Caco-2 (cell line): ENCODE measurements around the gene NTF3. TPM values are rescaled to one million over a fixed set of nuclear protein-coding genes. Genes with fewer than 3 reads are reported as not detected.

Experiments
- BruUV-seq: library from RNA; stranded (reverse); fragments of 400-500 nt; replicated peaks from 2 replicates; lab custom pipeline; 2021; lab: Mats Ljungman, UMichigan
- CTCF ChIA-PET: fragments of 300-600 bp; sonication (Branson Sonifier 250); formaldehyde crosslinking; loops from one replicate; lab custom pipeline; 2022; ENCODE audit warnings: antibody characterized with exemption; lab: Charles Lee
- POLR2A ChIA-PET: fragments of 300-600 bp; sonication (Branson Sonifier 250); formaldehyde crosslinking; loops from one replicate; lab custom pipeline; 2022; ENCODE audit warnings: antibody characterized with exemption; lab: Charles Lee
- DNase-seq, 2 experiments: peaks; one replicate each; pipeline versions ENCODE4 v3.0.0 to v3.0.0-alpha.2; 2020 to 2022
- H3K27me3 ChIP-seq: replicated peaks from 2 replicates; pipeline ENCODE4 v1.6.0; 2011; ENCODE audit warnings: low read length; ENCODE audit not compliant: control insufficient read depth, insufficient read depth
- H3K36me3 ChIP-seq: 2 replicates; pipeline ENCODE4 v1.5.1; 2011; ENCODE audit warnings: low read length; ENCODE audit not compliant: control insufficient read depth, insufficient read depth
- H3K4me1 ChIP-seq: fragments of 250-450 bp; sonication (Bioruptor Pico); 2 replicates; pipeline ENCODE4 v1.5.1; 2020; ENCODE audit warnings: mild to moderate bottlenecking
- H3K4me3 ChIP-seq: 2 replicates; pipeline ENCODE4 v1.5.1; 2011; ENCODE audit warnings: low read depth, mild to moderate bottlenecking, control low read depth, low read length
- H3K9me3 ChIP-seq: fragments of 250-450 bp; sonication (Bioruptor Pico); 2 replicates; pipeline ENCODE4 v1.5.1; 2020; ENCODE audit warnings: mild to moderate bottlenecking, moderate library complexity
- H3K27ac Mint-ChIP-seq: one replicate; pipeline ENCODE4 v1.8.0; 2022; ENCODE audit warnings: mixed read lengths; ENCODE audit not compliant: unreplicated experiment
- H3K27me3 Mint-ChIP-seq: one replicate; pipeline ENCODE4 v1.8.0; 2022; ENCODE audit warnings: mixed read lengths; ENCODE audit not compliant: insufficient read depth, unreplicated experiment
- H3K36me3 Mint-ChIP-seq: one replicate; pipeline ENCODE4 v1.8.0; 2022; ENCODE audit warnings: mild to moderate bottlenecking, mixed read lengths; ENCODE audit not compliant: insufficient read depth, unreplicated experiment
- H3K4me1 Mint-ChIP-seq: one replicate; pipeline ENCODE4 v1.8.0; 2022; ENCODE audit warnings: low read depth, mixed read lengths; ENCODE audit not compliant: unreplicated experiment
- H3K4me3 Mint-ChIP-seq: one replicate; pipeline ENCODE4 v1.8.0; 2022; ENCODE audit warnings: mild to moderate bottlenecking, moderate library complexity, mixed read lengths; ENCODE audit not compliant: unreplicated experiment
- H3K9me3 Mint-ChIP-seq: one replicate; pipeline ENCODE4 v1.8.0; 2022; ENCODE audit warnings: mixed read lengths; ENCODE audit not compliant: unreplicated experiment
- intact Hi-C: fragments of 100-400 bp; cut with micrococcal nuclease; formaldehyde crosslinking; loops from one replicate; pipeline ENCODE4 v1.10.0; 2022; ENCODE audit not compliant: unreplicated experiment
- total RNA-seq: library from RNA; stranded (reverse); gene quantifications from 2 replicates; pipeline ENCODE4 v1.2.3, GENCODE V29; 2022
- TF ChIP-seq, protein P1 (sequence below), 2 experiments: fragments of 200-600 bp in 1 of 2; IDR thresholded peaks; 1 replicate in 1 of 2; 2 replicates in 1 of 2; pipeline versions ENCODE4 v1.5.1 to v1.8.0; 2011 to 2022; ENCODE audit warnings: antibody characterized with exemption in 1 of 2, control low read depth in 1 of 2, inconsistent platforms in 1 of 2, low read depth in 1 of 2, low read length in 1 of 2, mild to moderate bottlenecking in 1 of 2, moderate library complexity in 1 of 2; ENCODE audit not compliant: insufficient read depth in 1 of 2, severe bottlenecking in 1 of 2, unreplicated experiment in 1 of 2

Gene NTF3
- total RNA-seq, 1 experiment from 2014 or later, result 5.3 TPM

- H3K27ac Mint-ChIP-seq, result no peak overlapping the region
- H3K36me3 ChIP-seq, result no peaks in the 10 kb centered on the region; the same call in 1 of the 2 replicates
- intact Hi-C loops, result no loop called here
- no peak overlapping the region for H3K4me3 Mint-ChIP-seq
- no peaks in the 10 kb centered on the region for H3K27me3 Mint-ChIP-seq
- H3K4me1 ChIP-seq, result no peaks in the 10 kb centered on the region
- TF ChIP-seq, protein P1, sequence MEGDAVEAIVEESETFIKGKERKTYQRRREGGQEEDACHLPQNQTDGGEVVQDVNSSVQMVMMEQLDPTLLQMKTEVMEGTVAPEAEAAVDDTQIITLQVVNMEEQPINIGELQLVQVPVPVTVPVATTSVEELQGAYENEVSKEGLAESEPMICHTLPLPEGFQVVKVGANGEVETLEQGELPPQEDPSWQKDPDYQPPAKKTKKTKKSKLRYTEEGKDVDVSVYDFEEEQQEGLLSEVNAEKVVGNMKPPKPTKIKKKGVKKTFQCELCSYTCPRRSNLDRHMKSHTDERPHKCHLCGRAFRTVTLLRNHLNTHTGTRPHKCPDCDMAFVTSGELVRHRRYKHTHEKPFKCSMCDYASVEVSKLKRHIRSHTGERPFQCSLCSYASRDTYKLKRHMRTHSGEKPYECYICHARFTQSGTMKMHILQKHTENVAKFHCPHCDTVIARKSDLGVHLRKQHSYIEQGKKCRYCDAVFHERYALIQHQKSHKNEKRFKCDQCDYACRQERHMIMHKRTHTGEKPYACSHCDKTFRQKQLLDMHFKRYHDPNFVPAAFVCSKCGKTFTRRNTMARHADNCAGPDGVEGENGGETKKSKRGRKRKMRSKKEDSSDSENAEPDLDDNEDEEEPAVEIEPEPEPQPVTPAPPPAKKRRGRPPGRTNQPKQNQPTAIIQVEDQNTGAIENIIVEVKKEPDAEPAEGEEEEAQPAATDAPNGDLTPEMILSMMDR (IDR thresholded peaks at IDR 0.05; ENCODE audit: insufficient read depth in 1 of 2, low read depth in 1 of 2, low read length in 1 of 2, severe bottlenecking in 1 of 2, unreplicated experiment in 1 of 2), result no peak
- H3K4me1 Mint-ChIP-seq, result peaks cover 8% of the 10 kb centered on the region
- no peaks in the 10 kb centered on the region for H3K9me3 Mint-ChIP-seq
- POLR2A ChIA-PET, result no interaction called here
- H3K36me3 Mint-ChIP-seq, result no peaks in the 10 kb centered on the region
- BruUV-seq, result no TSS peak
- H3K4me3 ChIP-seq, result no peak overlapping the region
- no peak for DNase-seq
- H3K27me3 ChIP-seq, result no peaks in the 10 kb centered on the region
- H3K9me3 ChIP-seq, result no peaks in the 10 kb centered on the region
- CTCF ChIA-PET, result no interaction called here
These were observed 30.1 kb downstream of the NTF3 start for GRCh38 chr12:5461966-5462365.

DNA sequence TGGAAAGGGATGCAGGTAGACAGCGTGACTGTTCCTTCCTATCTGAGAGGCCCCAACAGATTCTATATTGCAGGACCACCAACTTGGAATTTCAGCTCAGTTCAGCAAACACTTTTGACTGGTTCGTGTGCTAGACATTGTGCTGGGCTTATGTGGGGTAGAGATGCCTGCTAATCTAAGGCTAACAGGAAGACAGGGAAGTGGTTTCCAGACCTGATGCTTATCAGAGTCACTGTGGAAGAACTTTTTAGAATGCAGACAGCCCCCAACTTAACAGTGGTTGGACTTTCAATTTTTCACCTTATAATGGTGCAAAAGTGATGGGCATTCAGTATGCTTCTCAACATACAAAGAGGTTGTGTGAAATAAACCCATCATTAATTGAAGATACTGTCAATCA, 32.2 kb downstream of the NTF3 start:
- Mint-ChIP-seq H3K27me3 (no peaks in the 10 kb centered on the region), H3K4me3 (no peak overlapping the region), H3K36me3 (no peaks in the 10 kb centered on the region), H3K9me3 (no peaks in the 10 kb centered on the region), H3K27ac (no peak overlapping the region), H3K4me1 (peaks cover 8% of the 10 kb centered on the region)
- Histone ChIP-seq H3K4me1 (no peaks in the 10 kb centered on the region), H3K4me3 (no peak overlapping the region), H3K36me3 (no peaks in the 10 kb centered on the region; the same call in 1 of the 2 replicates), H3K27me3 (no peaks in the 10 kb centered on the region), H3K9me3 (no peaks in the 10 kb centered on the region)
- no peak for DNase-seq
- intact Hi-C loops, result no loop called here
- POLR2A ChIA-PET, result no interaction called here
- TF ChIP-seq, protein P1 (IDR thresholded peaks at IDR 0.05; ENCODE audit: insufficient read depth in 1 of 2, low read depth in 1 of 2, low read length in 1 of 2, severe bottlenecking in 1 of 2, unreplicated experiment in 1 of 2), result no peak
- CTCF ChIA-PET, result no interaction called here
- no TSS peak for BruUV-seq

GRCh38 chr12:5465384-5465783, 33.5 kb downstream of the NTF3 start:
- Histone ChIP-seq H3K36me3 (no peaks in the 10 kb centered on the region; the same call in 1 of the 2 replicates), H3K27me3 (no peaks in the 10 kb centered on the region), H3K4me3 (no peak overlapping the region), H3K9me3 (no peaks in the 10 kb centered on the region), H3K4me1 (no peaks in the 10 kb centered on the region)
- DNase-seq, result no peak
- BruUV-seq, result no TSS peak
- Mint-ChIP-seq H3K27me3 (no peaks in the 10 kb centered on the region), H3K27ac (no peak overlapping the region), H3K4me1 (peaks cover 8% of the 10 kb centered on the region), H3K36me3 (no peaks in the 10 kb centered on the region), H3K9me3 (no peaks in the 10 kb centered on the region), H3K4me3 (no peak overlapping the region)
- POLR2A ChIA-PET, result no interaction called here
- TF ChIP-seq, protein P1 (IDR thresholded peaks at IDR 0.05; ENCODE audit: insufficient read depth in 1 of 2, low read depth in 1 of 2, low read length in 1 of 2, severe bottlenecking in 1 of 2, unreplicated experiment in 1 of 2), result no peak
- intact Hi-C loops, result no loop called here
- CTCF ChIA-PET, result no interaction called here
